Endodermal cell (in vitro differentiated cells): ENCODE data around the gene FAM83F. TPM values are rescaled to one million over a fixed set of nuclear protein-coding genes. Genes with fewer than 3 reads are reported as not detected.
"Not testable (repeated sequence)": the region's sequence is repeated elsewhere in the genome, so short reads cannot be mapped to it uniquely, and the experiment has no call there.

ENCODE experiments used
- DNase-seq: peaks from one replicate; pipeline ENCODE4 v3.0.0-alpha.2; 2017
- H3K27ac ChIP-seq: 2 replicates; pipeline ENCODE4 v1.5.1; 2013; ENCODE audit warnings: mild to moderate bottlenecking, low read depth, low read length, moderate library complexity
- H3K27me3 ChIP-seq: 2 replicates; pipeline ENCODE4 v1.6.1; 2013; ENCODE audit warnings: mild to moderate bottlenecking, low read length, moderate library complexity; ENCODE audit not compliant: insufficient read depth, control insufficient read depth, poor library complexity, severe bottlenecking
- H3K36me3 ChIP-seq: 2 replicates; pipeline ENCODE4 v1.7.0; 2013; ENCODE audit warnings: mild to moderate bottlenecking, low read length, moderate library complexity; ENCODE audit not compliant: control insufficient read depth, insufficient read depth
- H3K4me1 ChIP-seq: one replicate; pipeline ENCODE4 v1.7.0; 2013; ENCODE audit warnings: low read length; ENCODE audit not compliant: control insufficient read depth, insufficient read depth
- H3K4me3 ChIP-seq: 2 replicates; pipeline ENCODE4 v1.5.1; 2013; ENCODE audit warnings: mild to moderate bottlenecking, low read length, moderate library complexity
- H3K9ac ChIP-seq: 2 replicates; pipeline ENCODE4 v1.6.1; 2013; ENCODE audit warnings: mild to moderate bottlenecking, low read length, moderate library complexity; ENCODE audit not compliant: poor library complexity, severe bottlenecking; ENCODE audit errors: extremely low read depth
- H3K9me3 ChIP-seq: 2 replicates; pipeline ENCODE4 v1.6.1; 2013; ENCODE audit warnings: mild to moderate bottlenecking, low read length, moderate library complexity; ENCODE audit not compliant: control insufficient read depth
- H3K27ac Mint-ChIP-seq: 2 replicates; pipeline ENCODE4 v1.8.0; 2020; ENCODE audit warnings: mixed read lengths
- H3K27me3 Mint-ChIP-seq: 2 replicates; pipeline ENCODE4 v1.8.0; 2021; ENCODE audit warnings: mild to moderate bottlenecking, mixed read lengths; ENCODE audit not compliant: insufficient read depth
- H3K36me3 Mint-ChIP-seq: 2 replicates; pipeline ENCODE4 v1.8.0; 2020; ENCODE audit warnings: low read depth, mixed read lengths
- H3K4me1 Mint-ChIP-seq: 2 replicates; pipeline ENCODE4 v1.8.0; 2020; ENCODE audit warnings: mixed read lengths
- H3K4me3 Mint-ChIP-seq: 2 replicates; pipeline ENCODE4 v1.8.0; 2020; ENCODE audit warnings: mild to moderate bottlenecking, moderate library complexity, mixed read lengths
- H3K9me3 Mint-ChIP-seq: 2 replicates; pipeline ENCODE4 v1.8.0; 2020; ENCODE audit warnings: mild to moderate bottlenecking, mixed read lengths
- CTCF ChIP-seq: fragments of 200-600 bp; sonication (generic); conservative IDR thresholded peaks from 2 replicates; pipeline ENCODE4 v1.5.0; 2021; ENCODE audit warnings: antibody characterized with exemption, mild to moderate bottlenecking
- WGBS, 2 experiments: methylation state at CpG; one replicate each; pipeline versions ENCODE4 v1.1.5 to v1.1.7; 2013; ENCODE audit warnings: missing lambda C conversion rate in 2 of 2, mixed read lengths in 1 of 2; ENCODE audit not compliant: insufficient coverage in 1 of 2, insufficient read length in 1 of 2; 5-methylcytosine and 5-hydroxymethylcytosine counted together
- total RNA-seq, 2 donors: library from RNA; stranded (reverse); fragmentation: NEBNext Ultra II Directional in 1 of 2; extraction: Animal tissue kit (Norgen Biotek cat#: 25700) in 1 of 2; gene quantifications; 2 replicates in 1 of 2; 3 replicates in 1 of 2; pipeline ENCODE4 v1.2.1, GENCODE V29; 2021

FAM83F gene
- total RNA-seq, 2 donors from 2014 or later = 18.9 to 34.1 TPM

GRCh38 chr22:39992088-39992826, 2.5 kb upstream of the FAM83F start:
- H3K9me3 ChIP-seq = no peaks in the 10 kb centered on the region
- H3K27ac Mint-ChIP-seq = no peak overlapping the region
- no peaks in the 10 kb centered on the region for H3K36me3 ChIP-seq
- H3K27me3 Mint-ChIP-seq = peaks cover 35% of the 10 kb centered on the region
- no peak overlapping the region for H3K4me3 ChIP-seq
- no peak overlapping the region for H3K4me3 Mint-ChIP-seq
- no peak for TF ChIP-seq CTCF
- no peaks in the 10 kb centered on the region for H3K9me3 Mint-ChIP-seq
- H3K27ac ChIP-seq = no peak overlapping the region
- peaks cover 52% of the 10 kb centered on the region for H3K27me3 ChIP-seq
- H3K4me1 Mint-ChIP-seq = peaks cover 51% of the 10 kb centered on the region
- peaks cover 2% of the 10 kb centered on the region for H3K4me1 ChIP-seq
- DNase-seq = no peak
- no peak overlapping the region for H3K9ac ChIP-seq
- no peaks in the 10 kb centered on the region for H3K36me3 Mint-ChIP-seq
- 88 to 91% methylated on average over 5 of the region's 5 CpGs for WGBS, 2 experiments

- H3K9me3 ChIP-seq, H3K4me1 ChIP-seq, H3K36me3 ChIP-seq, H3K4me3 Mint-ChIP-seq, DNase-seq, H3K36me3 Mint-ChIP-seq, H3K27ac ChIP-seq, H3K9me3 Mint-ChIP-seq, H3K9ac ChIP-seq, H3K4me3 ChIP-seq, H3K27ac Mint-ChIP-seq: not testable (repeated sequence)
- peaks cover 57% of the 10 kb centered on the region for H3K4me1 Mint-ChIP-seq
- WGBS, 2 experiments = 90 to 93% methylated on average over 4 to 7 of the region's 7 CpGs
- H3K27me3 ChIP-seq = peaks cover 52% of the 10 kb centered on the region
- peaks cover 35% of the 10 kb centered on the region for H3K27me3 Mint-ChIP-seq
These were observed 1.9 kb upstream of the FAM83F start for GRCh38 chr22:39992894-39993293.

GRCh38 chr22:39994041-39994565, 651 bp upstream of the FAM83F start:
- H3K36me3 Mint-ChIP-seq = no peaks in the 10 kb centered on the region
- H3K9me3 Mint-ChIP-seq = no peaks in the 10 kb centered on the region
- DNase-seq = no peak
- H3K4me1 Mint-ChIP-seq = peaks cover 59% of the 10 kb centered on the region
- H3K27me3 Mint-ChIP-seq = peaks cover 25% of the 10 kb centered on the region
- no peak for TF ChIP-seq CTCF
- Histone ChIP-seq H3K9me3 (no peaks in the 10 kb centered on the region), H3K9ac (no peak overlapping the region), H3K36me3 (no peaks in the 10 kb centered on the region), H3K4me1 (peaks cover 11% of the 10 kb centered on the region), H3K27ac (no peak overlapping the region), H3K27me3 (peaks cover 42% of the 10 kb centered on the region), H3K4me3 (no peak overlapping the region)
- WGBS, 2 experiments = 64 to 78% methylated on average over 11 to 20 of the region's 20 CpGs
- H3K4me3 Mint-ChIP-seq = peak overlapping the region; percentile 25
- H3K27ac Mint-ChIP-seq = no peak overlapping the region
